Endodermal cell (in vitro differentiated cells): ENCODE results near the gene ZDHHC4. TPM values are rescaled to one million over a fixed set of nuclear protein-coding genes. Genes with fewer than 3 reads are reported as not detected.

Source experiments
- DNase-seq: peaks from one replicate; pipeline ENCODE4 v3.0.0-alpha.2; 2017
- H3K27ac ChIP-seq: 2 replicates; pipeline ENCODE4 v1.5.1; 2013; ENCODE audit warnings: mild to moderate bottlenecking, low read depth, low read length, moderate library complexity
- H3K27me3 ChIP-seq: 2 replicates; pipeline ENCODE4 v1.6.1; 2013; ENCODE audit warnings: mild to moderate bottlenecking, low read length, moderate library complexity; ENCODE audit not compliant: insufficient read depth, control insufficient read depth, poor library complexity, severe bottlenecking
- H3K36me3 ChIP-seq: 2 replicates; pipeline ENCODE4 v1.7.0; 2013; ENCODE audit warnings: mild to moderate bottlenecking, low read length, moderate library complexity; ENCODE audit not compliant: control insufficient read depth, insufficient read depth
- H3K4me1 ChIP-seq: one replicate; pipeline ENCODE4 v1.7.0; 2013; ENCODE audit warnings: low read length; ENCODE audit not compliant: control insufficient read depth, insufficient read depth
- H3K4me3 ChIP-seq: 2 replicates; pipeline ENCODE4 v1.5.1; 2013; ENCODE audit warnings: mild to moderate bottlenecking, low read length, moderate library complexity
- H3K9ac ChIP-seq: 2 replicates; pipeline ENCODE4 v1.6.1; 2013; ENCODE audit warnings: mild to moderate bottlenecking, low read length, moderate library complexity; ENCODE audit not compliant: poor library complexity, severe bottlenecking; ENCODE audit errors: extremely low read depth
- H3K9me3 ChIP-seq: 2 replicates; pipeline ENCODE4 v1.6.1; 2013; ENCODE audit warnings: mild to moderate bottlenecking, low read length, moderate library complexity; ENCODE audit not compliant: control insufficient read depth
- H3K27ac Mint-ChIP-seq: 2 replicates; pipeline ENCODE4 v1.8.0; 2020; ENCODE audit warnings: mixed read lengths
- H3K27me3 Mint-ChIP-seq: 2 replicates; pipeline ENCODE4 v1.8.0; 2021; ENCODE audit warnings: mild to moderate bottlenecking, mixed read lengths; ENCODE audit not compliant: insufficient read depth
- H3K36me3 Mint-ChIP-seq: 2 replicates; pipeline ENCODE4 v1.8.0; 2020; ENCODE audit warnings: low read depth, mixed read lengths
- H3K4me1 Mint-ChIP-seq: 2 replicates; pipeline ENCODE4 v1.8.0; 2020; ENCODE audit warnings: mixed read lengths
- H3K4me3 Mint-ChIP-seq: 2 replicates; pipeline ENCODE4 v1.8.0; 2020; ENCODE audit warnings: mild to moderate bottlenecking, moderate library complexity, mixed read lengths
- H3K9me3 Mint-ChIP-seq: 2 replicates; pipeline ENCODE4 v1.8.0; 2020; ENCODE audit warnings: mild to moderate bottlenecking, mixed read lengths
- CTCF ChIP-seq: fragments of 200-600 bp; sonication (generic); conservative IDR thresholded peaks from 2 replicates; pipeline ENCODE4 v1.5.0; 2021; ENCODE audit warnings: antibody characterized with exemption, mild to moderate bottlenecking
- WGBS, 2 experiments: methylation state at CpG; one replicate each; pipeline versions ENCODE4 v1.1.5 to v1.1.7; 2013; ENCODE audit warnings: missing lambda C conversion rate in 2 of 2, mixed read lengths in 1 of 2; ENCODE audit not compliant: insufficient coverage in 1 of 2, insufficient read length in 1 of 2; 5-methylcytosine and 5-hydroxymethylcytosine counted together
- total RNA-seq, 2 donors: library from RNA; stranded (reverse); fragmentation: NEBNext Ultra II Directional in 1 of 2; extraction: Animal tissue kit (Norgen Biotek cat#: 25700) in 1 of 2; gene quantifications; 2 replicates in 1 of 2; 3 replicates in 1 of 2; pipeline ENCODE4 v1.2.1, GENCODE V29; 2021

Gene ZDHHC4
- total RNA-seq, 2 donors from 2014 or later, result 79.1 to 85.6 TPM

- Mint-ChIP-seq H3K36me3 (no peaks in the 10 kb centered on the region), H3K27ac (no peak overlapping the region), H3K27me3 (no peaks in the 10 kb centered on the region), H3K4me3 (no peak overlapping the region), H3K9me3 (no peaks in the 10 kb centered on the region), H3K4me1 (peaks cover 4% of the 10 kb centered on the region)
- Histone ChIP-seq H3K27ac (no peak overlapping the region), H3K9ac (no peak overlapping the region), H3K4me3 (no peak overlapping the region), H3K9me3 (no peaks in the 10 kb centered on the region), H3K27me3 (no peaks in the 10 kb centered on the region), H3K36me3 (no peaks in the 10 kb centered on the region), H3K4me1 (no peaks in the 10 kb centered on the region)
- no peak for TF ChIP-seq CTCF
- whole genome bisulfite sequencing, 2 experiments, result 89 to 91% methylated on average over 6 to 7 of the region's 7 CpGs
- DNase-seq, result no peak
Observed at GRCh38 chr7:6554848-6555247, 22.4 kb upstream of the ZDHHC4 start.

GRCh38 chr7:6556196-6556595 lies 21.1 kb upstream of the ZDHHC4 start:
- no peaks in the 10 kb centered on the region for H3K36me3 Mint-ChIP-seq
- H3K4me1 ChIP-seq, result no peaks in the 10 kb centered on the region
- no peaks in the 10 kb centered on the region for H3K9me3 Mint-ChIP-seq
- no peak overlapping the region for H3K4me3 ChIP-seq
- H3K4me3 Mint-ChIP-seq, result no peak overlapping the region
- no peaks in the 10 kb centered on the region for H3K27me3 ChIP-seq
- peaks cover 8% of the 10 kb centered on the region for H3K4me1 Mint-ChIP-seq
- WGBS, 2 experiments, result 80 to 89% methylated on average over 4 to 6 of the region's 6 CpGs
- H3K9me3 ChIP-seq, result no peaks in the 10 kb centered on the region
- no peak overlapping the region for H3K27ac Mint-ChIP-seq
- no peak overlapping the region for H3K27ac ChIP-seq
- H3K36me3 ChIP-seq, result no peaks in the 10 kb centered on the region
- H3K27me3 Mint-ChIP-seq, result no peaks in the 10 kb centered on the region
- no peak overlapping the region for H3K9ac ChIP-seq
- peak; percentile 89 for DNase-seq
- TF ChIP-seq CTCF, result peak; percentile 78

- Mint-ChIP-seq H3K36me3 (no peaks in the 10 kb centered on the region), H3K4me3 (no peak overlapping the region), H3K27ac (no peak overlapping the region), H3K4me1 (peaks cover 8% of the 10 kb centered on the region), H3K27me3 (no peaks in the 10 kb centered on the region), H3K9me3 (no peaks in the 10 kb centered on the region)
- DNase-seq, result peak; percentile 91
- H3K9me3 ChIP-seq, result no peaks in the 10 kb centered on the region
- no peaks in the 10 kb centered on the region for H3K36me3 ChIP-seq
- no peaks in the 10 kb centered on the region for H3K4me1 ChIP-seq
- no peak overlapping the region for H3K27ac ChIP-seq
- no peak overlapping the region for H3K4me3 ChIP-seq
- no peaks in the 10 kb centered on the region for H3K27me3 ChIP-seq
- H3K9ac ChIP-seq, result no peak overlapping the region
- peak; percentile 69 for TF ChIP-seq CTCF
- WGBS, 2 experiments, result 56 to 100% methylated on average over 1 to 4 of the region's 6 CpGs
Observed at GRCh38 chr7:6558837-6559236, 18.4 kb upstream of the ZDHHC4 start.
